ENCODE results near the gene HOXD4. TPM values are rescaled to one million over a fixed set of nuclear protein-coding genes. Genes with fewer than 3 reads are reported as not detected.

Gene HOXD4
- total RNA-seq, 2 donors from 2014 or later = 1.6 to 3.6 TPM

- no peaks in the 10 kb centered on the region for H3K9me3 ChIP-seq
- DNase-seq = no peak
- no peaks in the 10 kb centered on the region for H3K36me3 ChIP-seq
- intact Hi-C loops (cut with DNase I) = no loop called here
- no peak overlapping the region for H3K4me3 ChIP-seq
- no peak overlapping the region for H3K27ac ChIP-seq
- H3K4me1 ChIP-seq = no peaks in the 10 kb centered on the region
- H3K9ac ChIP-seq (ENCODE audit: low read depth in 2 of 2, low read length in 2 of 2) = no peak overlapping the region
- TF ChIP-seq CTCF (IDR thresholded peaks at IDR 0.05) = no peak
- peaks cover 13% of the 10 kb centered on the region for H3K27me3 ChIP-seq
These were observed 41.0 kb downstream of the HOXD4 start for GRCh38 chr2:176192351-176192750.

- Histone ChIP-seq H3K4me1 (no peaks in the 10 kb centered on the region), H3K9ac (ENCODE audit: low read depth in 2 of 2, low read length in 2 of 2) (no peak overlapping the region), H3K36me3 (no peaks in the 10 kb centered on the region), H3K4me3 (no peak overlapping the region), H3K27me3 (peaks cover 13% of the 10 kb centered on the region), H3K27ac (no peak overlapping the region), H3K9me3 (no peaks in the 10 kb centered on the region)
- DNase-seq = no peak
- no peak for TF ChIP-seq CTCF (IDR thresholded peaks at IDR 0.05)
- intact Hi-C loops (cut with DNase I) = no loop called here
These were observed 41.7 kb downstream of the HOXD4 start for GRCh38 chr2:176193048-176193447.

- Histone ChIP-seq H3K27me3 (no peaks in the 10 kb centered on the region), H3K27ac (no peak overlapping the region), H3K9ac (ENCODE audit: low read depth in 2 of 2, low read length in 2 of 2) (no peak overlapping the region), H3K4me1 (no peaks in the 10 kb centered on the region), H3K4me3 (no peak overlapping the region), H3K9me3 (no peaks in the 10 kb centered on the region), H3K36me3 (no peaks in the 10 kb centered on the region)
- intact Hi-C loops (cut with DNase I) = no loop called here
- DNase-seq = no peak
- no peak for TF ChIP-seq CTCF (IDR thresholded peaks at IDR 0.05)
These were observed 48.6 kb downstream of the HOXD4 start for GRCh38 chr2:176199902-176200301.

- no peak overlapping the region for H3K9ac ChIP-seq (ENCODE audit: low read depth in 2 of 2, low read length in 2 of 2)
- H3K27me3 ChIP-seq = no peaks in the 10 kb centered on the region
- H3K9me3 ChIP-seq = no peaks in the 10 kb centered on the region
- no peak for TF ChIP-seq CTCF (IDR thresholded peaks at IDR 0.05)
- H3K4me1 ChIP-seq = no peaks in the 10 kb centered on the region
- no peaks in the 10 kb centered on the region for H3K36me3 ChIP-seq
- no peak overlapping the region for H3K4me3 ChIP-seq
- H3K27ac ChIP-seq = no peak overlapping the region
- no peak for DNase-seq
- intact Hi-C loops (cut with DNase I) = no loop called here
These were observed 49.6 kb downstream of the HOXD4 start for GRCh38 chr2:176200971-176201370.

- DNase-seq = no peak
- Histone ChIP-seq H3K27ac (no peak overlapping the region), H3K4me3 (no peak overlapping the region), H3K36me3 (no peaks in the 10 kb centered on the region), H3K27me3 (no peaks in the 10 kb centered on the region), H3K9me3 (no peaks in the 10 kb centered on the region), H3K4me1 (no peaks in the 10 kb centered on the region), H3K9ac (ENCODE audit: low read depth in 2 of 2, low read length in 2 of 2) (no peak overlapping the region)
- intact Hi-C loops (cut with DNase I) = no loop called here
- no peak for TF ChIP-seq CTCF (IDR thresholded peaks at IDR 0.05)
These were observed 51.1 kb downstream of the HOXD4 start for GRCh38 chr2:176202491-176202890.

Small RNAs within 50 kb of the gene (microRNA-seq; reads per million reads assigned to microRNA genes)
- 14,039 reads per million, percentile 94 among the genes with 10 or more reads in this experiment for gene MIR10B

Other genes with a start within 250 kb of the HOXD4 start
- gene LNPK, start 149.3 kb upstream of the HOXD4 start, total RNA-seq = 10 to 100 TPM; 38.5 to 48.4 TPM
- not detected for gene EVX2, start 67.6 kb upstream of the HOXD4 start, total RNA-seq
- gene HOXD13, start 58.8 kb upstream of the HOXD4 start, total RNA-seq = under 1 TPM; 0.32 to 0.77 TPM
- gene HOXD12, start 51.8 kb upstream of the HOXD4 start, total RNA-seq = not detected
- gene HOXD11, start 44.3 kb upstream of the HOXD4 start, total RNA-seq = 1 to 10 TPM in 1 of 2 donors, under 1 TPM in 1; 0.25 to 1.6 TPM
- gene HOXD10, start 34.8 kb upstream of the HOXD4 start, total RNA-seq = 1 to 10 TPM in 1 of 2 donors, under 1 TPM in 1; 0.32 to 1.9 TPM
- gene HOXD9, start 28.8 kb upstream of the HOXD4 start, total RNA-seq = 1 to 10 TPM in 1 of 2 donors, under 1 TPM in 1; 0.86 to 1.7 TPM
- 1 to 10 TPM; 3.1 to 4.6 TPM for gene HOXD8, start 21.8 kb upstream of the HOXD4 start, total RNA-seq
- 1 to 10 TPM; 3.2 to 4.6 TPM for gene HOXD3, start 5.8 kb downstream of the HOXD4 start, total RNA-seq
- gene HOXD1, start 37.1 kb downstream of the HOXD4 start, total RNA-seq = 1 to 10 TPM; 4.0 to 8.3 TPM
- 10 to 100 TPM; 33.4 to 34.9 TPM for gene MTX2, start 117.9 kb downstream of the HOXD4 start, total RNA-seq